SU-DHL-6 (cell line): ENCODE results near the gene PTPRCAP.

Experiments used
- EZH2phosphoT487 ChIP-seq: fragments of 200-600 bp; sonication (generic), shearing (Covaris generic); conservative IDR thresholded peaks from 2 replicates; pipeline ENCODE4 v1.6.1; 2018; ENCODE audit warnings: mild to moderate bottlenecking, antibody characterized with exemption, low read length, moderate library complexity, mixed read lengths
- TF ChIP-seq, protein P1 (sequence below): fragments of 200-600 bp; sonication (generic); IDR thresholded peaks from one replicate; pipeline ENCODE4 v1.5.1; 2017; ENCODE audit warnings: antibody characterized with exemption, mild to moderate bottlenecking, low read length, moderate library complexity; ENCODE audit not compliant: insufficient read depth, poor library complexity, severe bottlenecking

DNA sequence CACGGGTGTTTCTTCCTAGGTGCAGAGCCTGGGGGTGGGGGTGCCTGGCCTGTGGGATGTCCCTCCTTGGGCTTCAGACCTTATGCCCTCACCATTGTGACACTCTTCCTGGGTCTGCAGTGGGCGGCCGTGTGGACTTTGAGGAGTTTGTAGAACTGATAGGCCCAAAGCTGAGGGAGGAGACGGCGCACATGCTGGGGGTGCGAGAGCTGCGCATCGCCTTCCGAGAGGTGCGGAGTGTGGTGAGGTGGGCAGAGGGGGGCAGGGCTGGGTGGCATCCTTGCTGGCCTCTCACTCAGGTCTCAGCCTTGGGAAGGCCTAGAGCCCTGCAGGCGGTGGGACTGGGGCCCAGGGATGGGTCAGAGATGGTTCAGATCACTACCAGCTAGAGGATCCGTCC, 20.0 kb upstream of the PTPRCAP start:
- TF ChIP-seq, protein P1, sequence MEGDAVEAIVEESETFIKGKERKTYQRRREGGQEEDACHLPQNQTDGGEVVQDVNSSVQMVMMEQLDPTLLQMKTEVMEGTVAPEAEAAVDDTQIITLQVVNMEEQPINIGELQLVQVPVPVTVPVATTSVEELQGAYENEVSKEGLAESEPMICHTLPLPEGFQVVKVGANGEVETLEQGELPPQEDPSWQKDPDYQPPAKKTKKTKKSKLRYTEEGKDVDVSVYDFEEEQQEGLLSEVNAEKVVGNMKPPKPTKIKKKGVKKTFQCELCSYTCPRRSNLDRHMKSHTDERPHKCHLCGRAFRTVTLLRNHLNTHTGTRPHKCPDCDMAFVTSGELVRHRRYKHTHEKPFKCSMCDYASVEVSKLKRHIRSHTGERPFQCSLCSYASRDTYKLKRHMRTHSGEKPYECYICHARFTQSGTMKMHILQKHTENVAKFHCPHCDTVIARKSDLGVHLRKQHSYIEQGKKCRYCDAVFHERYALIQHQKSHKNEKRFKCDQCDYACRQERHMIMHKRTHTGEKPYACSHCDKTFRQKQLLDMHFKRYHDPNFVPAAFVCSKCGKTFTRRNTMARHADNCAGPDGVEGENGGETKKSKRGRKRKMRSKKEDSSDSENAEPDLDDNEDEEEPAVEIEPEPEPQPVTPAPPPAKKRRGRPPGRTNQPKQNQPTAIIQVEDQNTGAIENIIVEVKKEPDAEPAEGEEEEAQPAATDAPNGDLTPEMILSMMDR, result no peak
- TF ChIP-seq EZH2phosphoT487, result no peak
